AG10803 (cell line): ENCODE data around the gene POT1.
A peak's percentile ranks its signal among the peaks of the same experiment; 100 is the strongest.
"Not testable (repeated sequence)": the region's sequence is repeated elsewhere in the genome, so short reads cannot be mapped to it uniquely, and the experiment has no call there.

Source experiments
- DNase-seq: peaks from one replicate; pipeline ENCODE4 v3.0.0; 2010; ENCODE audit warnings: low read depth
- H3K4me3 ChIP-seq: 2 replicates; pipeline ENCODE4 v1.5.1; 2011; ENCODE audit warnings: mild to moderate bottlenecking, low read length, control low read depth
- TF ChIP-seq, protein P1 (sequence below): conservative IDR thresholded peaks from 2 replicates; pipeline ENCODE4 v1.5.1; 2011; ENCODE audit warnings: mild to moderate bottlenecking, low read length, control low read depth, inconsistent platforms

Gene POT1, protein sequence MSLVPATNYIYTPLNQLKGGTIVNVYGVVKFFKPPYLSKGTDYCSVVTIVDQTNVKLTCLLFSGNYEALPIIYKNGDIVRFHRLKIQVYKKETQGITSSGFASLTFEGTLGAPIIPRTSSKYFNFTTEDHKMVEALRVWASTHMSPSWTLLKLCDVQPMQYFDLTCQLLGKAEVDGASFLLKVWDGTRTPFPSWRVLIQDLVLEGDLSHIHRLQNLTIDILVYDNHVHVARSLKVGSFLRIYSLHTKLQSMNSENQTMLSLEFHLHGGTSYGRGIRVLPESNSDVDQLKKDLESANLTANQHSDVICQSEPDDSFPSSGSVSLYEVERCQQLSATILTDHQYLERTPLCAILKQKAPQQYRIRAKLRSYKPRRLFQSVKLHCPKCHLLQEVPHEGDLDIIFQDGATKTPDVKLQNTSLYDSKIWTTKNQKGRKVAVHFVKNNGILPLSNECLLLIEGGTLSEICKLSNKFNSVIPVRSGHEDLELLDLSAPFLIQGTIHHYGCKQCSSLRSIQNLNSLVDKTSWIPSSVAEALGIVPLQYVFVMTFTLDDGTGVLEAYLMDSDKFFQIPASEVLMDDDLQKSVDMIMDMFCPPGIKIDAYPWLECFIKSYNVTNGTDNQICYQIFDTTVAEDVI

DNA sequence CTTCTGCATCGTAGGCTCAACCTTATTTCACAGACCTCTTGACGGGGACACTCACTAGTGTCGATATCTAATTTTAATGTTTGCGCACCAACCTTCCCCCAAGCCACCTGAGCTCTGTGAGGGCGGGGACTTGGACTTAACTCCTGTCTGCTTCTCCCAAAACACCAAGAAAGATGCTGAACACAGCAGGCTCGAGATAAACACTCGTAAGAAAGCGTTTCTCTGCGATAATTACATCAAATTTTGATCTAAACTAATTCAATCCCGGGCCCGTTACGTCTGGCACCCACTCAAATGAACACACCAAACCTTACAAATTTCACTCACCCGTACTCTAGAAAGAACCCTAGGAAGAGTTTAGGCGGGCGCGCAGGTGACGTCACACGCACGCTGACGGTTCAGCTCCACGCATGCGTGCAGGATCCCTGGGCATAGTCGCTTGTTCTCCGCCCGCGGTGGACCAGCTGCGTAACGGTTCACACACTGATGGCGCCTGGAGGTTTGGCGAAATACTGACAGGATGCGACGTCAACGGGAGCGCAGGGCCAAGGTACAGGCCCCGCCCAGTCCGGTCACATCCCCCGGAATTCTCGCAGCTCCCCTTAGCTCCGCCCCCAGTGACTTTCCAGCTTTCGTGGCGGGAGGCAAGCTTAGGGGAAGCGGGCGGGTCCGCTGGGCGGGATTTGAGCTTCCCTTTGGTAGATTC lies at the start of gene POT1:
Gene POT1, minus strand, starts transcription at position 359 of the 706 bp plus-strand sequence. CDS start 32,652 bp downstream, outside the sequence.
- TF ChIP-seq, protein P1, sequence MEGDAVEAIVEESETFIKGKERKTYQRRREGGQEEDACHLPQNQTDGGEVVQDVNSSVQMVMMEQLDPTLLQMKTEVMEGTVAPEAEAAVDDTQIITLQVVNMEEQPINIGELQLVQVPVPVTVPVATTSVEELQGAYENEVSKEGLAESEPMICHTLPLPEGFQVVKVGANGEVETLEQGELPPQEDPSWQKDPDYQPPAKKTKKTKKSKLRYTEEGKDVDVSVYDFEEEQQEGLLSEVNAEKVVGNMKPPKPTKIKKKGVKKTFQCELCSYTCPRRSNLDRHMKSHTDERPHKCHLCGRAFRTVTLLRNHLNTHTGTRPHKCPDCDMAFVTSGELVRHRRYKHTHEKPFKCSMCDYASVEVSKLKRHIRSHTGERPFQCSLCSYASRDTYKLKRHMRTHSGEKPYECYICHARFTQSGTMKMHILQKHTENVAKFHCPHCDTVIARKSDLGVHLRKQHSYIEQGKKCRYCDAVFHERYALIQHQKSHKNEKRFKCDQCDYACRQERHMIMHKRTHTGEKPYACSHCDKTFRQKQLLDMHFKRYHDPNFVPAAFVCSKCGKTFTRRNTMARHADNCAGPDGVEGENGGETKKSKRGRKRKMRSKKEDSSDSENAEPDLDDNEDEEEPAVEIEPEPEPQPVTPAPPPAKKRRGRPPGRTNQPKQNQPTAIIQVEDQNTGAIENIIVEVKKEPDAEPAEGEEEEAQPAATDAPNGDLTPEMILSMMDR: no peak
- peak; percentile 99 for DNase-seq
- H3K4me3 ChIP-seq: peak within 1 kb of the TSS; percentile 92

DNA sequence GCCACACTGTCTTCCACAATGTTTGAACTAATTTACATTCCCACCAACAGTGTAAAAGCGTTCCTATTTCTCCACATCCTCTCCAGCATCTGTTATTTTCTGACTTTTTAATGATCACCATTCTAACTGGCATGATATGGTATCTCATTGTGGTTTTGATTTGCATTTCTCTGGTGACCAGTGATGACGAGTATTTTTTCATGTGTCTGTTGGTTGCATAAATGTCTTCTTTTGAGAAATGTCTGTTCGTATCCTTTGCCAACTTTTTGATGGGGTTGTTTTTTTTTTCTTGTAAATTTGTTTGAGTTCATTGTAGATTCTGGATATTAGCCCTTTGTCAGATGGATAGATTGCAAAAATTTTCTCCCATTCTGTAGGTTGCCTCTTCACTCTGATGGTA lies 45.5 kb upstream of the POT1 start:
- not testable (repeated sequence) for H3K4me3 ChIP-seq, DNase-seq

DNA sequence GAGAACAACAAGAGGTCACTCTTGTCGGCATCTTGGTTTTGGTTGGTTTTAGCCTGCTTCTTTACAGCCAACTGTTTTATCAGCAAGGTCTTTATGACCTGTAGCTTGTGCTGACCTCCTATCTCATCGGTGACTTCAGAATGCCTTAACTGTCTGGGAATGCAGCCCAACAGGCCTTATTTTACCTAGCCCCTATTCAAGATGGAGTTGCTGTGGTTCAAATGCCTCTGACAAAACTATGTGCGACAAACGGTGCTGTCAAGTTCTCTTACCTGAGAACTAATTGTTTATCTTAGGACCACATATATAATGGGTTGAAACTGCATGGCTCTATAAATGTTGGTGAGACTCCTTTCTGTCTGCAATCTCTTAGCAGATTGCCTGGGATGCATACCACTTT lies 35.9 kb upstream of the POT1 start:
- DNase-seq: no peak
- TF ChIP-seq, protein P1: no peak
- H3K4me3 ChIP-seq: no peak overlapping the region

DNA sequence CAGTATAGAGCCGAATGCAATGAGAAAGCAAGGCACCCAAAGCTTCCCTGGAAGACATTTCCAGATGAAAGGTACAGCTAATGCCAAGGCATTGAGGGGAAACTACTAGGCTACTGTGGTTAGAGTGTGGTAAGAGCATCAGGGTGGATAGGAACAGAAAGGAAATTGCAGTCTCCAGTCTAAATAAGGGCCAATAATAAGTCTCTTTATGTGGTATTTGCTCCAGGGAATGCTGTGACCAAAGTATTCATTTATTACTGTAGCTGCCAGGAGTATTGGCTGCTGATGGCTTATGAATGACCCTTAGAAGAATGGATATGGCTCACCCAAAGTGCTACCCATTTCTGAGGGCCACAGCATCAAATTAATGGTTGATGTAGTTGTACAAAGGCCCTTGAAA lies 30.1 kb upstream of the POT1 start:
- TF ChIP-seq, protein P1: no peak
- H3K4me3 ChIP-seq: no peak overlapping the region
- DNase-seq: no peak

DNA sequence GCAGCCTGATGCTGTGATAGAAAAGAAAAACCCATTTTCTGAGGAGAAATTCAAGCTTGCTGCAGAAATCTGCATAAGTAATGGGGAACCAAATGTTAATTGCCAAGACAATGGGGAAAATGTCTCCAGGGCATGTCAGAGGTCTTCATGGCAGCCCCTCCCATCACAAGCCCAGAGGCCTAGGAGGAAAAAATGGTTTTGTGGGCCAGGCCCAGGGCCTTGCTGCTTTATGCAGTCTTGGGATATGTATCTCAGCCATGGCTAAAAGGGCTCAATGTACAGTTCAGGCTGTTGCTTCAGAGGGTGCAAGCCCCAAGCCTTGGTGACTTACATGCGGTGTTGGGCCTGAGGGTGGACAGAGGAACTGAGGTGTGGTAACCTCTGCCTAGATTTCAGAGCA lies 28.3 kb upstream of the POT1 start:
- DNase-seq, H3K4me3 ChIP-seq: not testable (repeated sequence)

DNA sequence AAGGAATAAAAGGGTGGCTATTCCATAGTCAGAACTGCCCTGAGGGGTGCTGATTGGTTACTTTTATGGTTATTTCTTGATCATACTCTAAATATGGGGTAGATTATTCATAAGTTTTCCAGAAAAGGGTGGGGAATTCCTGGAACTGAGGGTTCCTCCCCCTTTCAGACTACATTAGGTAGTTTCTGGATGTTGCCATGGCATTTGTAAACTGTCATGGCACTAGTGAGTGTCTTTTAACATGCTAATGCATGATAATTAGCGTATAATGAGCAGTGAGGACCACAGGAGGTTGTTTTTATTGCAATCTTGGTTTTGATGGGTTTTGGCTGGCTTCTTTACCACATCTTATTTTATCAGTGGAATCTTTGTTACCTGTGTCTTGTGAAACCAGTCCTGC lies 26.5 kb upstream of the POT1 start:
- no peak for DNase-seq
- H3K4me3 ChIP-seq: no peak overlapping the region
- TF ChIP-seq, protein P1: no peak

DNA sequence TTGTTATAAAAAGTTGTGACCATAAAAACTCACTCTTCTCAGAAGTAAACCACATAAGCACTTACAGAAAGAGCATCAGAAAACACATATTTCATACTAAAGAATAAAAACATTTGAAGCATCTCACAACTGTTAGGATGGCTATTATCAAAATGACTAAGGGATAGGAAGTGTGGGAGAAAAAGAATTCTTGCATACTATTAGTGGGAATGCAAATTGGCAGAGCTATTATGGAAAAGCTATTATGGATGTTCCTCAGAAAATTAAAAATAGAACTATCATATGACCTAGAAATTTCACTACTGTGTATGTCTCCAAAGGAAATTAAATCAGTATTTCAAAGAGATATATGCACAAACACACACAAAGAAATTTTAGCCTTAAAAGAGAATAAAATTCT lies 25.2 kb upstream of the POT1 start:
- TF ChIP-seq, protein P1: no peak
- DNase-seq: no peak
- no peak overlapping the region for H3K4me3 ChIP-seq

DNA sequence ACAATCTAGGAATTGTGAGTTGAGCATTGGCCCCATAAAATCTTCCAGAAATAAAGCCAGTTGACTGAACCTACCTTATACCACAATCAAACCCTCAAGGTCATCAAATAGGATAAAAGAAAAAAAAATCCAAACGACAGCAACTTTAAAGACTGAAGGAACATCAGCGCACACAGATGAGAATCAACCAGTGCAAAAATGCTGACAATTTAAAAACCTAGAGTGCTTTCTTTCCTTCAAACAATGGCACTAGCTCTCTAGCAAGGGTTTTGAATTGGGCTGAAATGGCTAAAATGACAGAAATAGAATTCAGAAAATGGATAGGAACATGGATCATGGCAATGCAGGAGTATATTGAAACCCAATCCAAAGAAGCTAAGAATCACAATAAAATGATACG lies 16.1 kb upstream of the POT1 start:
- H3K4me3 ChIP-seq: no peak overlapping the region
- DNase-seq: no peak
- TF ChIP-seq, protein P1: no peak
